ENCODE results near the gene NOS1AP.

GRCh38 chr1:162168261-162168660 is 98.8 kb downstream of the NOS1AP start:
- TF ChIP-seq CTCF (IDR thresholded peaks at IDR 0.05): no peak
- no peak for TF ChIP-seq POLR2A (IDR thresholded peaks at IDR 0.05)
- no peak for TF ChIP-seq POLR2AphosphoS5 (IDR thresholded peaks at IDR 0.05; ENCODE audit: insufficient read depth in 1 of 2, low read depth in 1 of 2)

Data from vagina (tissue), 2 donors.